Esophagus squamous epithelium (tissue), 5 donors: ENCODE results near the gene MTURN. TPM values are rescaled to one million over a fixed set of nuclear protein-coding genes. Genes with fewer than 3 reads are reported as not detected.

ENCODE experiments used
- DNase-seq: peaks from one replicate; lab custom pipeline; 2025; lab: John Stamatoyannopoulos, UW
- H3K27ac ChIP-seq, 4 donors: fragments of 200-600 bp; sonication (generic); one replicate each; pipeline ENCODE4 v1.5.1; 2016 to 2019; ENCODE audit warnings: mild to moderate bottlenecking in 1 of 4
- H3K27me3 ChIP-seq, 4 donors: fragments of 200-600 bp; sonication (generic); 1 replicate in 3 of 4; 2 replicates in 1 of 4; pipeline versions ENCODE4 v1.5.1 to v1.6.0; 2017 to 2021; ENCODE audit warnings: antibody characterized with exemption in 1 of 4
- H3K36me3 ChIP-seq, 3 donors: fragments of 200-600 bp; sonication (generic); one replicate each; pipeline ENCODE4 v1.5.1; 2016 to 2019
- H3K4me1 ChIP-seq, 3 donors: fragments of 200-600 bp; sonication (generic); one replicate each; pipeline ENCODE4 v1.5.1; 2017 to 2019
- H3K4me3 ChIP-seq, 4 donors: fragments of 200-600 bp; sonication (generic); 1 replicate in 3 of 4; 2 replicates in 1 of 4; pipeline ENCODE4 v1.5.1; 2016 to 2019; ENCODE audit warnings: mild to moderate bottlenecking in 2 of 4, moderate library complexity in 1 of 4
- H3K9me3 ChIP-seq, 3 donors: fragments of 200-600 bp; sonication (generic); one replicate each; pipeline ENCODE4 v1.5.1; 2016 to 2019
- POLR2A ChIP-seq, 4 donors: fragments of 450-650 bp; IDR thresholded peaks; one replicate each; pipeline ENCODE4 v1.6.1; 2017; ENCODE audit warnings: antibody characterized with exemption in 4 of 4, mild to moderate bottlenecking in 4 of 4, moderate library complexity in 3 of 4
- WGBS, 2 donors: methylation state at CpG; one replicate each; pipeline ENCODE4 v1.1.5; 2018; 5-methylcytosine and 5-hydroxymethylcytosine counted together
- intact Hi-C: fragments of 100-400 bp; cut with DNase I; formaldehyde crosslinking; loops from one replicate; pipeline ENCODE4 v1.15.0; 2022
- total RNA-seq, 4 donors: library from RNA; depleted of rRNA; stranded (reverse); fragments of >200 nt; gene quantifications; one replicate each; pipeline ENCODE4 v1.1.0, GENCODE V29; 2016
- TF ChIP-seq, protein P1 (sequence below), 6 experiments: fragments of 450-650 bp in 4 of 6; fragments of 200-600 bp in 2 of 6; sonication (generic) in 2 of 6; IDR thresholded peaks; one replicate each; pipeline ENCODE4 v1.5.1; 2016 to 2019; ENCODE audit warnings: antibody characterized with exemption in 6 of 6, mild to moderate bottlenecking in 4 of 6, moderate library complexity in 4 of 6
- donor health status: DM: yes; HTN: yes; CAD: no.

The MTURN gene
- total RNA-seq, 4 donors from 2014 or later: 10.4 to 88.9 (median 18.6) TPM

DNA sequence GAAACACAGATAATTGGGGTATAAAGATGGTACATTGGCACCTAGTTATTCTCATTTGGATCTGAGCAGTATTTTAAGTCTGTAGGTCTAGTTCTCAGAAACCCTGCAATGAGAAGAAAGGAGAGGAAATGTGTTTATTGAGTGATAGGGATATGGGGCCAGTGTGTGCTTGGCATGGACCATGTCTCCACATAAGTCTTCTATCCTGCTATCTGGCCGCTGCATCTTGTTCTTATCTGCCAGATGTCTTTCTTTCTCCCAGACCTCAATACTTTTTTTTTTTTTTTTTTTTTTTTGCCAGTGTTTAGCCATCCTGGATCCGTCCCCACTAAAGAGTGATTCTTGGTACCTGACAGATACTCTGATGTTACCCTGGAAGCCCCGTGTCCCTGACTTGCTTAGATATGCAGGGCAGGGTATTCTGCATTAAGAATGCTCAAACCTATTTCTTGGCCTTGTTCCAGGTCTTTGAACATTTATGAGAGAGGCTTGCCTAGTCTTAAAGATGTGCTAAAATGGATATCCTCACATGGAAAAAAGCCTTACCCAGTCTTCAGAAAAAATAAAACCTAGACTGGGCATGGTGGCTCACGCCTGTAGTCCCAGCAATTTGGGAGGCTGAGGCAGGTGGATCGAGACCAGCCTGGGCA is 10.0 kb downstream of the MTURN start:
- Histone ChIP-seq H3K27ac (peak overlapping the region in 3 of 4 donors; percentile 73 to 86 (median 82)), H3K36me3 (peaks cover 0 to 1% (median 0%) of the 10 kb centered on the region in 3 donors), H3K4me1 (peaks cover 20 to 79% (median 35%) of the 10 kb centered on the region in 3 donors), H3K4me3 (no peak overlapping the region), H3K27me3 (no peaks in the 10 kb centered on the region), H3K9me3 (no peaks in the 10 kb centered on the region)
- intact Hi-C loops: no loop called here
- no peak for TF ChIP-seq POLR2A (IDR thresholded peaks at IDR 0.05)
- TF ChIP-seq, protein P1, sequence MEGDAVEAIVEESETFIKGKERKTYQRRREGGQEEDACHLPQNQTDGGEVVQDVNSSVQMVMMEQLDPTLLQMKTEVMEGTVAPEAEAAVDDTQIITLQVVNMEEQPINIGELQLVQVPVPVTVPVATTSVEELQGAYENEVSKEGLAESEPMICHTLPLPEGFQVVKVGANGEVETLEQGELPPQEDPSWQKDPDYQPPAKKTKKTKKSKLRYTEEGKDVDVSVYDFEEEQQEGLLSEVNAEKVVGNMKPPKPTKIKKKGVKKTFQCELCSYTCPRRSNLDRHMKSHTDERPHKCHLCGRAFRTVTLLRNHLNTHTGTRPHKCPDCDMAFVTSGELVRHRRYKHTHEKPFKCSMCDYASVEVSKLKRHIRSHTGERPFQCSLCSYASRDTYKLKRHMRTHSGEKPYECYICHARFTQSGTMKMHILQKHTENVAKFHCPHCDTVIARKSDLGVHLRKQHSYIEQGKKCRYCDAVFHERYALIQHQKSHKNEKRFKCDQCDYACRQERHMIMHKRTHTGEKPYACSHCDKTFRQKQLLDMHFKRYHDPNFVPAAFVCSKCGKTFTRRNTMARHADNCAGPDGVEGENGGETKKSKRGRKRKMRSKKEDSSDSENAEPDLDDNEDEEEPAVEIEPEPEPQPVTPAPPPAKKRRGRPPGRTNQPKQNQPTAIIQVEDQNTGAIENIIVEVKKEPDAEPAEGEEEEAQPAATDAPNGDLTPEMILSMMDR (IDR thresholded peaks at IDR 0.05): no peak
- 82 to 93% methylated on average over 3 to 5 of the region's 5 CpGs for WGBS, 2 donors
- no peak for DNase-seq

DNA sequence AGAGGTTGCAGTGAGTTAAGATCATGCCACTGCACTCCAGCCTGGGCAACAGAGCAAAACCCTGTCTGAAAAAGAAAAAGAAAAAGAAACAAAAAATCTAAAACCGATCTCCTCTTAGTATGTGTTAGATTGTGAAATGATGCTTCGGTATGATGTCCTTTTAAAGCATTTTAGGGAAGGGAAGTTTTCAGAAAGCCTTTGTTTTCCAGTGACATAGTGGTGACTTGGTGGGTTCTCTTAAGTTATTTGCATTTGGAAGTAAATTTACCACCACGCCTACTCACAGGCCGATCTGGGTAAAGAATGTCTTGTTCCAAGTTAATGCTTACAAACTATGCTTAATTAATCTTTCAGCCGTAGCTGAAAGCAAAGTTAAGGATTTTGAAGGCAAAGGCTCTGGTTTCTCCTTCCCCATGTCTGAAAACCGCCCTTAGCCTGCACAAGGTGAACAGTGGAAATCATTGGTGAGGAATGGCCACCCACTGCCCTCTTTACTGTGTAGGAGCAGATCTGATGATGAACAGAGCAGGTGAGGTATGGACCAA is 10.7 kb downstream of the MTURN start:
- TF ChIP-seq, protein P1 (IDR thresholded peaks at IDR 0.05): no peak
- no peak for TF ChIP-seq POLR2A (IDR thresholded peaks at IDR 0.05)
- no peaks in the 10 kb centered on the region for H3K27me3 ChIP-seq
- peak overlapping the region in 3 of 4 donors; percentile 27 to 73 (median 36) for H3K27ac ChIP-seq
- intact Hi-C loops: no loop called here
- 71 to 83% methylated on average over 6 of the region's 6 CpGs for WGBS, 2 donors
- H3K4me3 ChIP-seq: no peak overlapping the region
- H3K9me3 ChIP-seq: no peaks in the 10 kb centered on the region
- peaks cover 0 to 8% (median 0%) of the 10 kb centered on the region in 3 donors for H3K36me3 ChIP-seq
- peaks cover 20 to 77% (median 34%) of the 10 kb centered on the region in 3 donors for H3K4me1 ChIP-seq
- no peak for DNase-seq

DNA sequence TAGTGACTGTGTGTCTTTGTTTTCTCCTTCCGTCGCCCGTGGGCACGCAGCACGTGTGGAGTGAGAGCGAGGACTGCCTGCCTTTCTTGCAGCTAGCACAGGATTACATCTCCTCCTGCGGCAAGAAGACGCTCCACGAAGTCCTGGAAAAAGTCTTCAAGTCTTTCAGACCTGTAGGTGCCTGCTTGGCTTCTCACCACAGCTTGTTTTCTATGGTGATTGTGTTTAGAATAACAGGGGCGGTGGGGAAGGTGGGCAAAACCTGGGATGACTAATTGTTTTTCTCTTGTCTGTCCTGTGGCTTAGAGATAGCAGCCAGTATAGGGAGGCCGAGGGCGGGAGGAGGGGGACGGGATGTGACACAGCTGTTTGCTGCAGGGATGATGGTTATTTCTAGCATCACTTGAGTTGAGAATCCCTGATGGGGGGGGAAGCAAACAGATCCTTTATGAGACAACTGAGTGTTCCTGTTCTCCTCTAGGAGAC is 11.4 kb downstream of the MTURN start:
- 76 to 90% methylated on average over 9 to 11 of the region's 13 CpGs for WGBS, 2 donors
- no peak for DNase-seq
- Histone ChIP-seq H3K27me3 (no peaks in the 10 kb centered on the region), H3K4me1 (peaks cover 20 to 77% (median 34%) of the 10 kb centered on the region in 3 donors), H3K27ac (peak overlapping the region in 3 of 4 donors; percentile 27 to 73 (median 36)), H3K9me3 (no peaks in the 10 kb centered on the region), H3K4me3 (no peak overlapping the region), H3K36me3 (peaks cover 0 to 15% (median 0%) of the 10 kb centered on the region in 3 donors)
- intact Hi-C loops: no loop called here
- TF ChIP-seq POLR2A (IDR thresholded peaks at IDR 0.05): no peak
- TF ChIP-seq, protein P1 (IDR thresholded peaks at IDR 0.05): no peak

DNA sequence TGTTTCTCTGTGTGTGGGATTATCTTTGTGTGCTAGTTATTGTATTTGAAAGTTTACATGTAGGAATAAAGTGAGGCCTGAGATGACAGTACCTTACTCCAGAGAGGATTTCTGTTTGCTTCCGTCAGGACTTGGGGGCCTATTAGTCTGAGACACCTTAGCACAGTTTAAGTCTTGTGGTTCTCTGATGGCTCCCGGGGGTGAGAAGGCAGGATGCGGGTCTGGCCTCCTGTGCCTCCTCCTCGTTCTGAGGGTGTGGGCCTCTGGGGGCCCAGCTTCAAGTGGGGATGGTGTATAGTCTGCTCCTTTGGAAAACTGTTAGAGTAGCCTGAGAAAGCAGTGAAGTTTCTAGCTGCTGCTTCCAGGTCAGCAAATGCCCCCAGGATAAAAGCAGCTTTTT is 12.4 kb downstream of the MTURN start:
- intact Hi-C loops: no loop called here
- WGBS, 2 donors: 48 to 60% methylated on average over 2 to 3 of the region's 4 CpGs

More for the DNA sequence above, 12.4 kb downstream of the MTURN start:
- TF ChIP-seq POLR2A (IDR thresholded peaks at IDR 0.05): no peak
- TF ChIP-seq, protein P1 (IDR thresholded peaks at IDR 0.05): no peak
- Histone ChIP-seq H3K4me3 (no peak overlapping the region), H3K9me3 (no peaks in the 10 kb centered on the region), H3K36me3 (peaks cover 0 to 26% (median 0%) of the 10 kb centered on the region in 3 donors), H3K27me3 (no peaks in the 10 kb centered on the region), H3K4me1 (peaks cover 12 to 68% (median 24%) of the 10 kb centered on the region in 3 donors), H3K27ac (peak overlapping the region in 2 of 4 donors; percentile 73)
- no peak for DNase-seq
